ENCODE measurements around the gene TDRD12. TPM values are rescaled to one million over a fixed set of nuclear protein-coding genes. Genes with fewer than 3 reads are reported as not detected.

TDRD12 gene
- total RNA-seq, 4 donors from 2014 or later = 2.0 to 5.7 TPM; not detected in 2

GRCh38 chr19:32677657-32678056 lies 41.9 kb upstream of the TDRD12 start:
- TF ChIP-seq POLR2A (IDR thresholded peaks at IDR 0.05) (no peak), CTCF (IDR thresholded peaks at IDR 0.05) (no peak)
- intact Hi-C loops (cut with DNase I; ENCODE audit: low total_unique reads) = no loop called here
- Histone ChIP-seq H3K9me3 (no peaks in the 10 kb centered on the region), H3K27ac (no peak overlapping the region), H3K4me3 (no peak overlapping the region), H3K4me1 (peaks cover 0 to 3% of the 10 kb centered on the region in 2 donors), H3K36me3 (no peaks in the 10 kb centered on the region), H3K27me3 (peaks cover 0 to 13% of the 10 kb centered on the region in 2 donors)
- DNase-seq = no peak

GRCh38 chr19:32680986-32681385 lies 38.6 kb upstream of the TDRD12 start:
- DNase-seq = no peak
- H3K27ac ChIP-seq = no peak overlapping the region
- H3K27me3 ChIP-seq = peaks cover 0 to 10% of the 10 kb centered on the region in 2 donors
- H3K4me3 ChIP-seq = no peak overlapping the region
- TF ChIP-seq POLR2A (IDR thresholded peaks at IDR 0.05) (no peak), CTCF (IDR thresholded peaks at IDR 0.05) (no peak)
- intact Hi-C loops (cut with DNase I; ENCODE audit: low total_unique reads) = no loop called here
- no peaks in the 10 kb centered on the region for H3K36me3 ChIP-seq
- no peaks in the 10 kb centered on the region for H3K4me1 ChIP-seq
- H3K9me3 ChIP-seq = no peaks in the 10 kb centered on the region

- Histone ChIP-seq H3K9me3 (no peaks in the 10 kb centered on the region), H3K4me1 (no peaks in the 10 kb centered on the region), H3K36me3 (no peaks in the 10 kb centered on the region), H3K27ac (no peak overlapping the region), H3K27me3 (no peaks in the 10 kb centered on the region), H3K4me3 (no peak overlapping the region)
- intact Hi-C loops (cut with DNase I; ENCODE audit: low total_unique reads) = no loop called here
- DNase-seq = no peak
- no peak for TF ChIP-seq POLR2A (IDR thresholded peaks at IDR 0.05)
- no peak for TF ChIP-seq CTCF (IDR thresholded peaks at IDR 0.05)
These were observed 37.2 kb upstream of the TDRD12 start for GRCh38 chr19:32682317-32682716.

GRCh38 chr19:32686847-32687475 lies 32.6 kb upstream of the TDRD12 start:
- no peak for DNase-seq
- Histone ChIP-seq H3K36me3 (no peaks in the 10 kb centered on the region), H3K4me1 (no peaks in the 10 kb centered on the region), H3K27ac (no peak overlapping the region), H3K4me3 (no peak overlapping the region), H3K27me3 (no peaks in the 10 kb centered on the region), H3K9me3 (no peaks in the 10 kb centered on the region)
- TF ChIP-seq CTCF (IDR thresholded peaks at IDR 0.05) (no peak), POLR2A (IDR thresholded peaks at IDR 0.05) (no peak)
- intact Hi-C loops (cut with DNase I; ENCODE audit: low total_unique reads) = no loop called here

GRCh38 chr19:32687681-32688080 lies 31.9 kb upstream of the TDRD12 start:
- Histone ChIP-seq H3K4me1 (no peaks in the 10 kb centered on the region), H3K9me3 (no peaks in the 10 kb centered on the region), H3K4me3 (no peak overlapping the region), H3K27ac (no peak overlapping the region), H3K36me3 (no peaks in the 10 kb centered on the region), H3K27me3 (no peaks in the 10 kb centered on the region)
- no peak for TF ChIP-seq CTCF (IDR thresholded peaks at IDR 0.05)
- TF ChIP-seq POLR2A (IDR thresholded peaks at IDR 0.05) = no peak
- no peak for DNase-seq
- intact Hi-C loops (cut with DNase I; ENCODE audit: low total_unique reads) = no loop called here
